Adrenal gland (tissue), 5 donors: ENCODE data around the gene SRCAP.

Source experiments
- POLR2A ChIP-seq, 2 donors: fragments of 450-650 bp; IDR thresholded peaks; one replicate each; pipeline ENCODE4 v1.6.1; 2017; ENCODE audit warnings: antibody characterized with exemption in 2 of 2, mild to moderate bottlenecking in 2 of 2, moderate library complexity in 1 of 2
- TF ChIP-seq, protein P1 (sequence below), 6 experiments: fragments of 450-650 bp in 4 of 6; fragments of 200-600 bp in 2 of 6; sonication (generic) in 1 of 6; IDR thresholded peaks; 1 replicate in 5 of 6; 2 replicates in 1 of 6; pipeline versions ENCODE4 v1.5.1 to v1.8.0; 2016 to 2021; ENCODE audit warnings: antibody characterized with exemption in 6 of 6, mild to moderate bottlenecking in 2 of 6, moderate library complexity in 1 of 6
- donor health status: DM: no; HTN: no; CAD: no.

- TF ChIP-seq, protein P1, sequence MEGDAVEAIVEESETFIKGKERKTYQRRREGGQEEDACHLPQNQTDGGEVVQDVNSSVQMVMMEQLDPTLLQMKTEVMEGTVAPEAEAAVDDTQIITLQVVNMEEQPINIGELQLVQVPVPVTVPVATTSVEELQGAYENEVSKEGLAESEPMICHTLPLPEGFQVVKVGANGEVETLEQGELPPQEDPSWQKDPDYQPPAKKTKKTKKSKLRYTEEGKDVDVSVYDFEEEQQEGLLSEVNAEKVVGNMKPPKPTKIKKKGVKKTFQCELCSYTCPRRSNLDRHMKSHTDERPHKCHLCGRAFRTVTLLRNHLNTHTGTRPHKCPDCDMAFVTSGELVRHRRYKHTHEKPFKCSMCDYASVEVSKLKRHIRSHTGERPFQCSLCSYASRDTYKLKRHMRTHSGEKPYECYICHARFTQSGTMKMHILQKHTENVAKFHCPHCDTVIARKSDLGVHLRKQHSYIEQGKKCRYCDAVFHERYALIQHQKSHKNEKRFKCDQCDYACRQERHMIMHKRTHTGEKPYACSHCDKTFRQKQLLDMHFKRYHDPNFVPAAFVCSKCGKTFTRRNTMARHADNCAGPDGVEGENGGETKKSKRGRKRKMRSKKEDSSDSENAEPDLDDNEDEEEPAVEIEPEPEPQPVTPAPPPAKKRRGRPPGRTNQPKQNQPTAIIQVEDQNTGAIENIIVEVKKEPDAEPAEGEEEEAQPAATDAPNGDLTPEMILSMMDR (IDR thresholded peaks at IDR 0.05) = no peak
- no peak for TF ChIP-seq POLR2A (IDR thresholded peaks at IDR 0.05)
Measured at GRCh38 chr16:30721167-30721566, 22.2 kb downstream of the SRCAP start.
